Spinal cord (tissue), 10 donors: ENCODE results near the gene FBXW12. TPM values are rescaled to one million over a fixed set of nuclear protein-coding genes. Genes with fewer than 3 reads are reported as not detected.

ENCODE experiments used
- DNase-seq, 6 donors: peaks; one replicate each; pipeline versions ENCODE4 v3.0.0 to v3.0.0-alpha.2; 2013 to 2015; ENCODE audit warnings: low spot score in 6 of 6, low read depth in 4 of 6
- H3K27ac ChIP-seq: one replicate; pipeline ENCODE4 v1.5.1; 2013; ENCODE audit warnings: low read depth, low read length, control low read depth
- H3K27me3 ChIP-seq: one replicate; pipeline ENCODE4 v1.6.1; 2013; ENCODE audit warnings: low read length; ENCODE audit not compliant: control insufficient read depth, insufficient read depth
- H3K36me3 ChIP-seq: one replicate; pipeline ENCODE4 v1.6.1; 2013; ENCODE audit warnings: low read length; ENCODE audit not compliant: control insufficient read depth, insufficient read depth
- H3K4me1 ChIP-seq: one replicate; pipeline ENCODE4 v1.6.1; 2013; ENCODE audit warnings: low read length; ENCODE audit not compliant: control insufficient read depth, insufficient read depth
- H3K4me3 ChIP-seq: one replicate; pipeline ENCODE4 v1.5.1; 2013; ENCODE audit warnings: low read depth, low read length, control low read depth
- H3K9me3 ChIP-seq: one replicate; pipeline ENCODE4 v1.6.1; 2013; ENCODE audit warnings: low read length; ENCODE audit not compliant: control insufficient read depth, insufficient read depth
- WGBS: methylation state at CpG from one replicate; pipeline ENCODE4 v1.1.5; 2013; ENCODE audit warnings: missing lambda C conversion rate; ENCODE audit not compliant: insufficient coverage; 5-methylcytosine and 5-hydroxymethylcytosine counted together
- polyA plus RNA-seq, 2 donors: library from polyadenylated mRNA; unstranded; fragments of 120-200 nt; gene quantifications; one replicate each; pipeline ENCODE4 v1.2.1, GENCODE V29; 2013; ENCODE audit not compliant: insufficient read length in 2 of 2
- total RNA-seq, 2 donors: library from RNA; depleted of rRNA in 1 of 2; stranded (reverse); fragments of 120-200 nt in 1 of 2; fragments of >200 nt in 1 of 2; gene quantifications; one replicate each; pipeline versions ENCODE4 v1.2.3 to v1.2.4, GENCODE V29; 2013 to 2014
- donor health status: healthy.

The FBXW12 gene
- total and polyA plus RNA-seq, 4 donors = 0.54 to 1.5 (median 0.80) TPM

GRCh38 chr3:48426401-48426909 lies 54.4 kb downstream of the FBXW12 start:
- peak in 2 of 6 donors; percentile 55 to 86 for DNase-seq
- Histone ChIP-seq H3K27me3 (no peaks in the 10 kb centered on the region), H3K36me3 (peaks cover 47% of the 10 kb centered on the region), H3K27ac (peak overlapping the region; percentile 78), H3K4me3 (peak overlapping the region; percentile 3), H3K9me3 (no peaks in the 10 kb centered on the region), H3K4me1 (peaks cover 71% of the 10 kb centered on the region)
- 27% methylated on average over 11 of the region's 11 CpGs for WGBS

GRCh38 chr3:48426944-48427629 lies 55.1 kb downstream of the FBXW12 start:
- peaks cover 71% of the 10 kb centered on the region for H3K4me1 ChIP-seq
- H3K9me3 ChIP-seq = no peaks in the 10 kb centered on the region
- peak overlapping the region; percentile 3 for H3K4me3 ChIP-seq
- WGBS = 31% methylated on average over 4 of the region's 8 CpGs
- peaks cover 47% of the 10 kb centered on the region for H3K36me3 ChIP-seq
- H3K27ac ChIP-seq = peak overlapping the region; percentile 78
- H3K27me3 ChIP-seq = no peaks in the 10 kb centered on the region
- DNase-seq = no peak

GRCh38 chr3:48427630-48427962 lies 55.6 kb downstream of the FBXW12 start:
- no peaks in the 10 kb centered on the region for H3K9me3 ChIP-seq
- H3K4me3 ChIP-seq = no peak overlapping the region
- WGBS = 43% methylated on average over 9 of the region's 9 CpGs

GRCh38 chr3:48428088-48428571 lies 56.1 kb downstream of the FBXW12 start:
- H3K27me3 ChIP-seq = no peaks in the 10 kb centered on the region
- peaks cover 45% of the 10 kb centered on the region for H3K36me3 ChIP-seq
- peaks cover 65% of the 10 kb centered on the region for H3K4me1 ChIP-seq
- peak in 1 of 6 donors; percentile 44 for DNase-seq
- no peaks in the 10 kb centered on the region for H3K9me3 ChIP-seq
- WGBS = 17% methylated on average over 7 of the region's 7 CpGs
- peak overlapping the region; percentile 49 for H3K4me3 ChIP-seq
- H3K27ac ChIP-seq = peak overlapping the region; percentile 78

More at GRCh38 chr3:48427630-48427962, 55.6 kb downstream of the FBXW12 start:
- peak in 2 of 6 donors; percentile 29 to 40 for DNase-seq
- Histone ChIP-seq H3K27ac (peak overlapping the region; percentile 78), H3K27me3 (no peaks in the 10 kb centered on the region), H3K36me3 (peaks cover 45% of the 10 kb centered on the region), H3K4me1 (peaks cover 70% of the 10 kb centered on the region)

- 0% methylated on average over 52 of the region's 60 CpGs for WGBS
- Histone ChIP-seq H3K36me3 (peaks cover 45% of the 10 kb centered on the region), H3K9me3 (no peaks in the 10 kb centered on the region), H3K4me1 (peaks cover 59% of the 10 kb centered on the region), H3K4me3 (peak overlapping the region; percentile 49), H3K27me3 (no peaks in the 10 kb centered on the region), H3K27ac (peak overlapping the region; percentile 78)
- peak in 2 of 6 donors; percentile 91 for DNase-seq
Observed at GRCh38 chr3:48428572-48429316, 56.7 kb downstream of the FBXW12 start.

- peak overlapping the region; percentile 78 for H3K27ac ChIP-seq
- peaks cover 52% of the 10 kb centered on the region for H3K4me1 ChIP-seq
- no peaks in the 10 kb centered on the region for H3K27me3 ChIP-seq
- peaks cover 41% of the 10 kb centered on the region for H3K36me3 ChIP-seq
- peak overlapping the region; percentile 54 for H3K4me3 ChIP-seq
- WGBS = under 1% methylated on average over 86 of the region's 86 CpGs
- peak in 2 of 6 donors; percentile 80 to 81 for DNase-seq
- no peaks in the 10 kb centered on the region for H3K9me3 ChIP-seq
Observed at GRCh38 chr3:48429317-48429959, 57.4 kb downstream of the FBXW12 start.

GRCh38 chr3:48429960-48430707 lies 58.1 kb downstream of the FBXW12 start, which contains the start of gene PLXNB1:
TSS of gene PLXNB1 (minus strand) at chr3:48430086. CDS start at chr3:48424611, 5,475 bp downstream.
- peaks cover 45% of the 10 kb centered on the region for H3K4me1 ChIP-seq
- peaks cover 40% of the 10 kb centered on the region for H3K36me3 ChIP-seq
- no peaks in the 10 kb centered on the region for H3K9me3 ChIP-seq
- WGBS = 10% methylated on average over 14 of the region's 15 CpGs
- H3K27ac ChIP-seq = peak within 1 kb of the TSS; percentile 78
- DNase-seq = peak in 2 of 6 donors; percentile 67 to 75
- no peaks in the 10 kb centered on the region for H3K27me3 ChIP-seq
- H3K4me3 ChIP-seq = peak within 1 kb of the TSS; percentile 54

GRCh38 chr3:48430708-48431101 lies 58.7 kb downstream of the FBXW12 start:
- peaks cover 40% of the 10 kb centered on the region for H3K4me1 ChIP-seq
- H3K4me3 ChIP-seq = no peak overlapping the region
- DNase-seq = no peak
- H3K9me3 ChIP-seq = no peaks in the 10 kb centered on the region
- H3K27me3 ChIP-seq = no peaks in the 10 kb centered on the region
- H3K27ac ChIP-seq = no peak overlapping the region
- peaks cover 35% of the 10 kb centered on the region for H3K36me3 ChIP-seq
- WGBS = 89% methylated on average over 1 of the region's 1 CpG
